GM23338 (cell line): ENCODE data around the gene ROS1. TPM values are rescaled to one million over a fixed set of nuclear protein-coding genes. Genes with fewer than 3 reads are reported as not detected.

Experiments
- CREB1 ChIP-seq: fragments of 250-450 bp; sonication (Bioruptor Pico); IDR thresholded peaks from 2 replicates; pipeline ENCODE4 v1.5.0; 2020; ENCODE audit warnings: low read depth, mild to moderate bottlenecking, moderate library complexity
- EZH2 ChIP-seq: fragments of 200-600 bp; sonication (generic); IDR thresholded peaks from one replicate; pipeline ENCODE4 v1.8.0; 2017; ENCODE audit warnings: antibody characterized with exemption, mild to moderate bottlenecking, low read depth; ENCODE audit not compliant: unreplicated experiment
- EZH2phosphoT487 ChIP-seq: fragments of 200-600 bp; sonication (generic); IDR thresholded peaks from one replicate; pipeline ENCODE4 v1.8.1; 2018; ENCODE audit warnings: antibody characterized with exemption; ENCODE audit not compliant: unreplicated experiment
- JUNB ChIP-seq: IDR thresholded peaks from one replicate; pipeline ENCODE4 v1.6.1; 2016; ENCODE audit warnings: antibody characterized with exemption; ENCODE audit not compliant: unreplicated experiment
- NANOG ChIP-seq: IDR thresholded peaks from 2 replicates; pipeline ENCODE4 v1.6.1; 2016; ENCODE audit warnings: antibody characterized with exemption, borderline replicate concordance
- STAT1 ChIP-seq: IDR thresholded peaks from one replicate; pipeline ENCODE4 v1.6.1; 2016; ENCODE audit warnings: antibody characterized with exemption; ENCODE audit not compliant: unreplicated experiment
- ZNF114 ChIP-seq: fragments of 250-450 bp; sonication (Bioruptor Pico); IDR thresholded peaks from 2 replicates; pipeline ENCODE4 v1.5.0; 2020; ENCODE audit warnings: mild to moderate bottlenecking, moderate library complexity
- polyA plus RNA-seq: library from polyadenylated mRNA; unstranded; fragments of >200 nt; fragmentation: Nextera tagmentation; extraction: Ambion mirVana; gene quantifications from 2 replicates; pipeline ENCODE4 v1.2.1, GENCODE V29; 2016
- total RNA-seq: library from RNA; depleted of rRNA; stranded (reverse); fragments of >200 nt; shearing (Covaris generic); gene quantifications from 2 replicates; pipeline ENCODE4 v1.2.3, GENCODE V29; 2014
- TF ChIP-seq, protein P1 (sequence below): fragments of 250-450 bp; sonication (Bioruptor Pico); IDR thresholded peaks from 2 replicates; pipeline ENCODE4 v1.5.0; 2020; ENCODE audit warnings: mild to moderate bottlenecking, moderate library complexity
- TF ChIP-seq, protein P2 (sequence below): IDR thresholded peaks from 2 replicates; pipeline ENCODE4 v1.6.1; 2016; ENCODE audit warnings: antibody characterized with exemption
- TF ChIP-seq, protein P3 (sequence below), 2 experiments: fragments of 200-600 bp in 1 of 2; sonication (generic) in 1 of 2; conservative IDR thresholded peaks; 2 replicates each; pipeline versions ENCODE4 v1.5.1 to v1.6.1; 2016 to 2017; ENCODE audit warnings: antibody characterized with exemption in 2 of 2, low read depth in 2 of 2, mild to moderate bottlenecking in 2 of 2, moderate library complexity in 1 of 2

Gene ROS1
- total and polyA plus RNA-seq, 2 experiments from 2014 or later: not detected

DNA sequence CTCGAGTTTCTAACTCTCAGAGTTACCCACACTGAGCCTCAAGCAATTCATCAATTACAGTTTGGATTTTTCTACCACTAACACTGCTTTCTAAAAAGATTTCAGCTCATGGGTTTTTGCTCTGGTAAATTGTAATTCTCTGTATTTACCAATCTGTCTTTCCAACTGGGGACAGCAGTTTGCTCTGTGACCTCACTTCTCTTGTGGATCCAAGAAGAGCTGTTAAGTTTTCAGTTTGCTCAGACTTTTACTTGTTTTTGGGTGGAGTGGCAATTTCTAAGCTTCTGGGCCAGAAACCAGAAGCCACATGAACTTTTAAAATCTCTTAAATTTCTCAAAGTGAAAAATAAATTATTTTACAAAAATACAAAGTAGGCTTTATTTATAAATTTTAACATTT lies 74.2 kb downstream of the ROS1 start (continued):
- TF ChIP-seq, protein P1, sequence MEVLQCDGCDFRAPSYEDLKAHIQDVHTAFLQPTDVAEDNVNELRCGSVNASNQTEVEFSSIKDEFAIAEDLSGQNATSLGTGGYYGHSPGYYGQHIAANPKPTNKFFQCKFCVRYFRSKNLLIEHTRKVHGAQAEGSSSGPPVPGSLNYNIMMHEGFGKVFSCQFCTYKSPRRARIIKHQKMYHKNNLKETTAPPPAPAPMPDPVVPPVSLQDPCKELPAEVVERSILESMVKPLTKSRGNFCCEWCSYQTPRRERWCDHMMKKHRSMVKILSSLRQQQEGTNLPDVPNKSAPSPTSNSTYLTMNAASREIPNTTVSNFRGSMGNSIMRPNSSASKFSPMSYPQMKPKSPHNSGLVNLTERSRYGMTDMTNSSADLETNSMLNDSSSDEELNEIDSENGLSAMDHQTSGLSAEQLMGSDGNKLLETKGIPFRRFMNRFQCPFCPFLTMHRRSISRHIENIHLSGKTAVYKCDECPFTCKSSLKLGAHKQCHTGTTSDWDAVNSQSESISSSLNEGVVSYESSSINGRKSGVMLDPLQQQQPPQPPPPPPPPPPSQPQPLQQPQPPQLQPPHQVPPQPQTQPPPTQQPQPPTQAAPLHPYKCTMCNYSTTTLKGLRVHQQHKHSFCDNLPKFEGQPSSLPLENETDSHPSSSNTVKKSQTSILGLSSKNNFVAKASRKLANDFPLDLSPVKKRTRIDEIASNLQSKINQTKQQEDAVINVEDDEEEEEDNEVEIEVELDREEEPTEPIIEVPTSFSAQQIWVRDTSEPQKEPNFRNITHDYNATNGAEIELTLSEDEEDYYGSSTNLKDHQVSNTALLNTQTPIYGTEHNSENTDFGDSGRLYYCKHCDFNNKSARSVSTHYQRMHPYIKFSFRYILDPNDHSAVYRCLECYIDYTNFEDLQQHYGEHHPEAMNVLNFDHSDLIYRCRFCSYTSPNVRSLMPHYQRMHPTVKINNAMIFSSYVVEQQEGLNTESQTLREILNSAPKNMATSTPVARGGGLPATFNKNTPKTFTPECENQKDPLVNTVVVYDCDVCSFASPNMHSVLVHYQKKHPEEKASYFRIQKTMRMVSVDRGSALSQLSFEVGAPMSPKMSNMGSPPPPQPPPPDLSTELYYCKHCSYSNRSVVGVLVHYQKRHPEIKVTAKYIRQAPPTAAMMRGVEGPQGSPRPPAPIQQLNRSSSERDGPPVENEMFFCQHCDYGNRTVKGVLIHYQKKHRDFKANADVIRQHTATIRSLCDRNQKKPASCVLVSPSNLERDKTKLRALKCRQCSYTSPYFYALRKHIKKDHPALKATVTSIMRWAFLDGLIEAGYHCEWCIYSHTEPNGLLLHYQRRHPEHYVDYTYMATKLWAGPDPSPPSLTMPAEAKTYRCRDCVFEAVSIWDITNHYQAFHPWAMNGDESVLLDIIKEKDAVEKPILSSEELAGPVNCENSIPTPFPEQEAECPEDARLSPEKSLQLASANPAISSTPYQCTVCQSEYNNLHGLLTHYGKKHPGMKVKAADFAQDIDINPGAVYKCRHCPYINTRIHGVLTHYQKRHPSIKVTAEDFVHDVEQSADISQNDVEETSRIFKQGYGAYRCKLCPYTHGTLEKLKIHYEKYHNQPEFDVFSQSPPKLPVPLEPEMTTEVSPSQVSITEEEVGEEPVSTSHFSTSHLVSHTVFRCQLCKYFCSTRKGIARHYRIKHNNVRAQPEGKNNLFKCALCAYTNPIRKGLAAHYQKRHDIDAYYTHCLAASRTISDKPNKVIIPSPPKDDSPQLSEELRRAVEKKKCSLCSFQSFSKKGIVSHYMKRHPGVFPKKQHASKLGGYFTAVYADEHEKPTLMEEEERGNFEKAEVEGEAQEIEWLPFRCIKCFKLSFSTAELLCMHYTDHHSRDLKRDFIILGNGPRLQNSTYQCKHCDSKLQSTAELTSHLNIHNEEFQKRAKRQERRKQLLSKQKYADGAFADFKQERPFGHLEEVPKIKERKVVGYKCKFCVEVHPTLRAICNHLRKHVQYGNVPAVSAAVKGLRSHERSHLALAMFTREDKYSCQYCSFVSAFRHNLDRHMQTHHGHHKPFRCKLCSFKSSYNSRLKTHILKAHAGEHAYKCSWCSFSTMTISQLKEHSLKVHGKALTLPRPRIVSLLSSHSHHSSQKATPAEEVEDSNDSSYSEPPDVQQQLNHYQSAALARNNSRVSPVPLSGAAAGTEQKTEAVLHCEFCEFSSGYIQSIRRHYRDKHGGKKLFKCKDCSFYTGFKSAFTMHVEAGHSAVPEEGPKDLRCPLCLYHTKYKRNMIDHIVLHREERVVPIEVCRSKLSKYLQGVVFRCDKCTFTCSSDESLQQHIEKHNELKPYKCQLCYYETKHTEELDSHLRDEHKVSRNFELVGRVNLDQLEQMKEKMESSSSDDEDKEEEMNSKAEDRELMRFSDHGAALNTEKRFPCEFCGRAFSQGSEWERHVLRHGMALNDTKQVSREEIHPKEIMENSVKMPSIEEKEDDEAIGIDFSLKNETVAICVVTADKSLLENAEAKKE (CRISPR knock-in tag): no peak
- TF ChIP-seq, protein P2, sequence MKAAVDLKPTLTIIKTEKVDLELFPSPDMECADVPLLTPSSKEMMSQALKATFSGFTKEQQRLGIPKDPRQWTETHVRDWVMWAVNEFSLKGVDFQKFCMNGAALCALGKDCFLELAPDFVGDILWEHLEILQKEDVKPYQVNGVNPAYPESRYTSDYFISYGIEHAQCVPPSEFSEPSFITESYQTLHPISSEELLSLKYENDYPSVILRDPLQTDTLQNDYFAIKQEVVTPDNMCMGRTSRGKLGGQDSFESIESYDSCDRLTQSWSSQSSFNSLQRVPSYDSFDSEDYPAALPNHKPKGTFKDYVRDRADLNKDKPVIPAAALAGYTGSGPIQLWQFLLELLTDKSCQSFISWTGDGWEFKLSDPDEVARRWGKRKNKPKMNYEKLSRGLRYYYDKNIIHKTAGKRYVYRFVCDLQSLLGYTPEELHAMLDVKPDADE: no peak
- TF ChIP-seq ZNF114 (CRISPR knock-in tag) (no peak), JUNB (no peak), EZH2phosphoT487 (no peak), NANOG (no peak), CREB1 (CRISPR knock-in tag) (no peak), EZH2 (no peak), STAT1 (no peak)
- TF ChIP-seq, protein P3, sequence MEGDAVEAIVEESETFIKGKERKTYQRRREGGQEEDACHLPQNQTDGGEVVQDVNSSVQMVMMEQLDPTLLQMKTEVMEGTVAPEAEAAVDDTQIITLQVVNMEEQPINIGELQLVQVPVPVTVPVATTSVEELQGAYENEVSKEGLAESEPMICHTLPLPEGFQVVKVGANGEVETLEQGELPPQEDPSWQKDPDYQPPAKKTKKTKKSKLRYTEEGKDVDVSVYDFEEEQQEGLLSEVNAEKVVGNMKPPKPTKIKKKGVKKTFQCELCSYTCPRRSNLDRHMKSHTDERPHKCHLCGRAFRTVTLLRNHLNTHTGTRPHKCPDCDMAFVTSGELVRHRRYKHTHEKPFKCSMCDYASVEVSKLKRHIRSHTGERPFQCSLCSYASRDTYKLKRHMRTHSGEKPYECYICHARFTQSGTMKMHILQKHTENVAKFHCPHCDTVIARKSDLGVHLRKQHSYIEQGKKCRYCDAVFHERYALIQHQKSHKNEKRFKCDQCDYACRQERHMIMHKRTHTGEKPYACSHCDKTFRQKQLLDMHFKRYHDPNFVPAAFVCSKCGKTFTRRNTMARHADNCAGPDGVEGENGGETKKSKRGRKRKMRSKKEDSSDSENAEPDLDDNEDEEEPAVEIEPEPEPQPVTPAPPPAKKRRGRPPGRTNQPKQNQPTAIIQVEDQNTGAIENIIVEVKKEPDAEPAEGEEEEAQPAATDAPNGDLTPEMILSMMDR (conservative IDR thresholded peaks at IDR 0.05; ENCODE audit: low read depth in 2 of 2): no peak
